Activated CD4-positive, CD25-positive, alpha-beta regulatory T cell treated with anti-CD3 and anti-CD28 coated beads, Interleukin-2, amount 50 U/mL, for 24 hours (primary cell): ENCODE results near the gene CXCR5.

Experiments used
- ATAC-seq, 2 donors: fragments of 150-1000 bp; cut with Tn5 transposase; one replicate each; pipeline ENCODE4 v1.10.0; 2021; ENCODE audit warnings: mild to moderate bottlenecking in 1 of 2, moderate library complexity in 1 of 2

The CXCR5 gene

DNA sequence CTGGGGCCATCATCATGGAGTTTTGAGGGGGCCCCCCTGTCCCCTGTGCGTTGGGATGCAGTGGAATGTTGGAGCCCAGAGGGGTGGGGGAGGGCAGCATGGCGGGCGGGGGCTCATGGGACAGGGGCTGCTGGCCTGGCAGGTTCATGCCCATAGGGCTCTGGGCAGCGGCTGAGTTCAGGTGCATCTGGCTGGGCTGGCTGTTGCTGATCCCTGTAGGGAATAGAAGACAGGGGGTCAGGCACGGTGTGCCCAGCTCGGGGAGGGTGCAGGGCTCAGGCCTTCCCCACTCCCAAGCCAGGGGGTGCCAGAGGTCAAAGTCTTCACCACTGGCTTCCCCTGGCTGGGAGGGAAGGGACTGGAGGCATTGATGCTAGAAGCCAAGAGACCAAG is 15.6 kb downstream of the CXCR5 start:
- no peak for ATAC-seq

DNA sequence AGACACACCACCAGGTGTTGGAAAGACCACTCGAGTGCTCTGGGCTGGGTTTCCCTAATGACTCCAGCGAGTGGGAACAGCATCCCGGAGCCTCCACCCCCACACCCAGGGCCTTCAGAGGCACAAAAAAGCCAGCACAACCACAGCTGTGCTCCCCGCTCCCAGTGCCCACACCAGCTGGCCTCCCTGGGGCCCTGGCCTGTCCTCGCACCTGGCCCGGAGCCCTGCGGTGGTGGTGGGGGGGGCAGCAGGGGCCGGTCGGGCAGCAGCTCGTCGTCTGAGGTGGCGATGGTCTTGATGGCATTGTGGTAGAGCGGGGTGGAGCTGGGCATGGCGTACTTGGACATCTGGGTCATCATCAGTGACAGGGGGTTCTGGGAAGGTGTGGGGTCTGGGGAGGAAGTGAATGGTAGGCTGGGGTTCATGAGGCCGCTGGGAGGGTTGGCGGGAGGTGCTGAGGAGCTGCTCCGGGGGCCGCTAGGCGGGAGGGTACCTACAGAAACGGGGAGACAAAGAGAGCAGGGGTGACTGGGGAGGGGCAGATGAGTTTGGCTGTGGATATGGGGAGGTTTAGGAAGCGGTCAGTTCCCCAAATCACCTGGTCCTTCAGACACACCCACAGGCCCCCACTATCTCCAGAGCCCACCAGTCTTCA is 16.1 kb downstream of the CXCR5 start:
- no peak for ATAC-seq

DNA sequence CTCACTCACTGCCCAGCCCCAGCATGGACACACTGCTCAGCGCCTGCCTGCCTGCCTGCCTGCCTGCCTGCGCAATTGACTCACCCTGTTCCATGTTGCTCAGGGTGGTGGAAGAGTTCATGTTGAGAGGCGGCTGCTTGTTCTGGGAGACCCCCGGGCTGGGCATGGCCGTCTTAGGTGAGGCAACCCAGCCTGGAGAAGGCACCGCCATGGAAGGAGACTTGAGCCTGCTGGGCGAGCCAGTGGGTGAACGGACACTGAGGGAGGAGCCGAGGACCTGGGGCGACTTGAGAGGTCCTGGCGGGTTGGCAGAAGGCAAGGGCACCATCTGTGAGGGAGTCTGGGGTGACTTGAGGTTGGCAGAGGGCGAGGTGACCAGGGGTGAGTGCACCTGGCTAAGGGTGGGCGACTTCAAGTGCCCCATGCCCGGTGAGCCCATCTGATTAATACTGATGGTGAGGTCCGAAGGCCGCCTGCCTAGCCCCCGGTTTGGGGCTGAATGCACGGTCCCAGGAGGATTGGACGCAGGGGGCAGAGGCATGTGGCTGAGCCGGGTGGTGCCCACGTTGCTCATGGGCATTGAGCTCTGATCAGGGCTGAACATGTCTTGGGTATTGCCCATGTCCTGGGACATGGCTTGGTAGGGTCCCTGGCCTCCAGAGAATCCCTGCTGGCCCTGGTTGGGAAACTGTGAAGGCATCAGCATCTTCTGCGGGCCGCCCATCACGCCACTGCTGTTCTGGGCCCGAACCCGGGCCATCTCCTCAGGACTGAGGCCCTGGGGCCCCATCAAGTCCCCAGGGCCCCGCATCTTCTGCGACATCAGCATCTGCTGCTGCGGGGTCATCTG is 17.1 kb downstream of the CXCR5 start:
- ATAC-seq: no peak

DNA sequence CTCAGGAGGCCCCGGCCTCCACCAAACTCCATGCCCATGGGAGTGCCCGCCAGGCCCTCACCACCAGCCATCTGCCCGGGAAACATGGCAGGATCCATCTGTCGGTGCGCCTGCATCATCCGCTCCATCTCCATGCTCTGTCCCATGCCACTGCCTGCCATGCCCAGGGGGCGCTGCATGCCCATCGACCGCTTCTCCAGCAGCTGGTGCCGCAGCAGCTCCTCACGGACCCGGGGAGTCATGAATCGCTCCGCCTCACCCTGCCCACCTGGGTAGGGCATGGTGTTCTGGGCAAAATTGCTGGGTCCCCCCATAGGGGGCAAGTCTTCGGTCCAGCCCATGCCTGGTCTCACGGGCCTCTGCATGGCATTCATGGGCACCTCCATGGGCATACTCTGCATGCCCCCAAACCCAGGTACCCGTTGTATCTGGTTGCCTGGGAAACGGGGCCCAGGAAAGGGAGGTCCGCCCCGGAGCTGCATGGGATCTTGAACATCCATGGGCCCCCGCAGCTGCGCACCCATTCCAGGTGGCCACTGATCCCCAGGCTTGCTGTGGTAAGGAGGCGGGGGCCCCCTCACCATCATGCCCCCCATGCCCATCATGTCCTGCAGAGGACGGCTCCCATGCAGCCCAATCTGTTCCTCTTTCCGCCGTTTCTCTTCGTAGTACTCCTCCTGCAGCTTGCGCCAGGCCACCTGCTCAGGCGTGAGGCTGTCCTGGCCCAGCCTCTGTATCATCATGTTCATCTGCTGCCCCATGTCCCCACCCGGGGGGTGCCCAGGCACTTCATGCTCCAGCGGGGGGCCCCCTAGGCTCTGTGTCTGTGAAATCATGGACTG is 18.0 kb downstream of the CXCR5 start:
- no peak for ATAC-seq

DNA sequence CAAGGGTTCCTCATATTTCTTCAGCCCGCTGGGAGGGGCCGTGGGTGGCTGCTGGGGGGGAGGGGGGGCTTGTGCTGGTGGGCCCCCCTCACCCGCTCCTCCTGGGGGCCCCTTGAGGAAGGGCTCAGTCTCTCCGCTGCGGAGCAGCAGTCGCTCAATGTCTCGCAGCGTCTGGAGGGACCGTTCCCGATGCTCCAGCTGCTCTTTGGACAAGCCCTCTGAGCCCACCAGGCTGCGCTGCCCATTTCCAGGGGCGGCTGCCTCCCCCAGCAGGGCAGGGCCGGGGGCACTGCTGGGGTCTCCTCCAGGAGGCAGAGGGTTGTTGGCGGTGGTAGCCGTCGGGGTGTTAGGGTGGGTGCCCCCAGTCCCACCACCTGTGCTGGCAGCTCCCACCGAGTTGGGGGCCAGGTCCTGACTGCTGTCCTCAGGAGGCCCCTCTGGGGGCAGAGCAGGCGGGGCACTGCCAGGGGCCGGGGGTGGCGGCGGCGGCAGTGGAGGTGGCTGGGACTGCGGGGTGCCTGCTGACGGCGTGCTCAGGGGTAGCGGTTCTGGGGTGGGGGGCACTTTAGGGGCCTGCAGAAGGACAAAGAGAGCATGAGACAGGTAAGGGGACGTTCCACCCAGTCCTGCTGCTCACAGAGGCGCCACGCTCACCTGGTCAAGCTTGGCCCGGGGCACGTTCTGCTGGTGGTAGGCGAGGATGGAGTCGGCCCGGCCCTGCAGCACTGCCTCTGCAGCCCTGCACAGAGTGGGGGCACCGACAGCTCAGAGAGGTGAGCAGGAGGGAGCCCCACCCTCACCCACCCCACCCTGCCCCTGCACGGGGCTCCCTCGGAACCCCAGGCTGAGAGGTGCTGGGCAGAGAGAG is 18.9 kb downstream of the CXCR5 start:
- no peak for ATAC-seq

DNA sequence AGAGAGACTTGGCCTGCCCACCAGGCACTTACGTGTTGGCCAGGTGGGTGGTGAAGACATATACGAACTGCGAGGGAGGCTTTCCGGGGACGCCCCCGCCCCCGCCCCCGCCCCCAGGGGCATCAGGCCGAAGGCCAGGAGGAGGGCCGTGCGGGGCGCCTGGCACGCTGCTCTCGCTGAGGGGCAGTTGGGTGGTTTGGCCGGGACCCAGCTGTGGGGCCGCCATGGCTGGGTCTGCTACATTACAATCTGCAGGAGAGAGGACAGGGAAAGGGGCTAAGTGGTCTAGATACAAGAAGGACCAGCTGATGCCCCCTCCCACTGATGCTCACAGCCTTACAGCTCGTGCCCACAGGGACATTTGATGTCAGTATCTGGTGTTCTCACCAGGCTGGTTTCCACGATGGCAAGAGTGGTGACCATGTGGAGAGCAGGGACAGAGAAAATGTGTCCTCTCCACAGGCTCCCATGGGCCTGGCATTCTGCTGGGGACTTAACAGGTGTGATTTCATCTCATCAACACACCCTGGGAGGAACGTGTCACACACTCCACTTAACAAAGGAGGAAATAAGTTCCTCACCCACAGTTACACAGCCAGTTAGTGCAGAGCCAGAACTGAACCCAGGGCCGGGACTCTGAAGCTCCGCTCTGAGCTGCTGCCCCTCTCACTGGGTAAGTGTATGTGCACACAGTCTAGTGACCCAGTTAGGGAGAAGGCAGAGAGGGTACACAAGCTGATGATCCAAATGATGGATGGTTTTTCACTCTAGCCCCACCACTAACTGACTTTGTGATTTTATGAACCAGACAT is 19.7 kb downstream of the CXCR5 start:
- no peak for ATAC-seq

DNA sequence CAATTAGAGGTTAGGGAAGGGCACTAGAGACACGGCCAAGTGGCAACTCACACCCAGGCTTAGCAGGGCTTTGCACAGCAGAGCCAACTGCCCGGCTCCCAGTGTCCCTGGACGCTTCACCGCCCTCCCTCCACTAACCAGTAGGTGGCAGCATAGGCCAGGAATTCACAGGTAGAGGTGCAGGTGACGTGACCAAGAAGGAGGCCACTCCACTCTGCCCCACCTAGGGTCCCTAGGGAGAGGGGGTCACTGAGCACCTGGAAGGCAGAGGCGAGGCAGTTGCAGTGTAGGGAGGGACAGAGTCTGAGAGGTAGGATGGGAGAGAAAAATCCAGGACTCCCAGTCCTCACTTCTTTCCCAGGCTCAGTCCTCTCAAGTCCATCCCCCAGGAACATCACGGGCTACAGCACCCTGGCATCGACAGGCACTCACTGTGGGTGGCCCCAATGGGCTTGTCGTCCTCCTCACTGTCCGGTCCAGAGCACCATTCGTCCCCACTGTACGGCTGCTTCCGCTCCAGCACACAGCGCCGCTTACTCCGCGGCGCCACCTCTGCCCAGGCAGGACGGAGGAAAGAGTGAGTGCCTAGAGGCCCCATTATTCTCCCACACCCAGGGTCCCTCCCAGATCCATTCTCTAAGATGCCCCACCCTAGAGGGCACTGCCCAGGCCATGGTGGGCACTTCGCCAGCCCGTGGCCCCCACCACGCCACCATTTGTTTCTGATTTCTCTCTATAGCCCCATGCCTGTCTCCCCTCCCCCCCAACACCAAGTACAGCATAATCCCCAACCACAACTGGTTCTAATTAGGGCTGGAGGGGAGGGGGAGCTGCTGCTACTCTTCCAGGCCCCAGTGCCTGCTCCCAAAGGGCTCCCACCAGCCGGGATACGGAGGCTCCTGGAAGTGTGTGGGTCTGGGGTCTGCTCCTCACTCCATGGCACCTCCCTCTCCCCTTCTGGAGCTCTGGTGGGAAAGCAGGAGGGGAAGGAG is 23.7 kb downstream of the CXCR5 start:
- ATAC-seq: peak; percentile 75 to 76

DNA sequence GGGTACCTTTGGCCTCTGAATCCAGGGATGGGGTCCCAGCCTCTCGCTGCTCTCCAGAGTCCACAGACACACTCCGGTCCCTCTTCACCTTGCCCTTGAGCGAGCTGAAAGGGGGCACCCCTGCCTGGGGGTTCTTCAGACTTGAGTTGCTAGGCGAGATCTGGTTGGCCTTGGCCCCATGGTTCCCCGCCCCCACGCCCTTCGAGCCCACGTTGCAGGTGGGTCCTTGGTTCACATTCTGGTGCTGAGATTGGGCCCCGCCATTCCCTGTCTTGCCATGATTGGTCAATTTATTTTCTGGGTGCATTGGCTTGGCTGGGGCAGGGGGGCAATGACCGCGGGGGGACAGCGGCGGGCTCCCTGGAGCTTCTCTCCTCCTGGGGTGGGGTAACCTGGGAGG is 24.6 kb downstream of the CXCR5 start:
- no peak for ATAC-seq

DNA sequence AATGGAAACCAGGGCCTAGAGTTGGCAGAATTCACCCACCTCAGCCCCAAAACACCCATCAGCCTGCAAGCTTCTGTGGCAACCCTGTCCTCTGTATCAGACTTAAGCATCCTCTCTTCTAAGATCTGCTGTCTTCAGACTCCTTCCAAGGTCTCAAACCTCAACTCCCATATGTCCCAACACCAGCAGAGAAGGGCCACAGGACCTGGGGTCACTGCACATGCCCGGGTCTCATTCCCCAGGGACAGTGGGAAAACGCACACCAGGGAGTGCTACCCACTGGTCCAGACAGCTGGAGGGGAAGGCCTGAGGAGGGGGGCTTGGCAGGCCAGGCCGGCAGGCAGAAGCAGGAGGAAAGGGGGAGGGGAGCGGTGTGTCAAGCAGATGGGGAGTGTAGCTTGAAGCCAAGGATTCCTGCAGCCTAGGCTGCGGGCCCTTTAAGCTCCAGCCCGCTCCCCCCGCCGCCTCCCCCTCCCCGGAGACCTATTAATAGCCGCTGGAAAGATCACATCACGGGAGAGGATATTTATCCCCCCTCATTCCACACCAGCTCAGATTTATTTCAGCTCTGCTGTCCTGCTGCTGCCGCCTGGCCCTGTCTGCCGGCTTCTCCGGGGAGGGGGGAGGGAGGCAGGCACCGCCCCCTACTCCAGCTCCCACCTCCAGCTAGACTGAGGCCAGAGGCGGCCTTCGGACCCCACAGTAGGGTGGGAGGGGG is 25.4 kb downstream of the CXCR5 start:
- ATAC-seq: no peak

DNA sequence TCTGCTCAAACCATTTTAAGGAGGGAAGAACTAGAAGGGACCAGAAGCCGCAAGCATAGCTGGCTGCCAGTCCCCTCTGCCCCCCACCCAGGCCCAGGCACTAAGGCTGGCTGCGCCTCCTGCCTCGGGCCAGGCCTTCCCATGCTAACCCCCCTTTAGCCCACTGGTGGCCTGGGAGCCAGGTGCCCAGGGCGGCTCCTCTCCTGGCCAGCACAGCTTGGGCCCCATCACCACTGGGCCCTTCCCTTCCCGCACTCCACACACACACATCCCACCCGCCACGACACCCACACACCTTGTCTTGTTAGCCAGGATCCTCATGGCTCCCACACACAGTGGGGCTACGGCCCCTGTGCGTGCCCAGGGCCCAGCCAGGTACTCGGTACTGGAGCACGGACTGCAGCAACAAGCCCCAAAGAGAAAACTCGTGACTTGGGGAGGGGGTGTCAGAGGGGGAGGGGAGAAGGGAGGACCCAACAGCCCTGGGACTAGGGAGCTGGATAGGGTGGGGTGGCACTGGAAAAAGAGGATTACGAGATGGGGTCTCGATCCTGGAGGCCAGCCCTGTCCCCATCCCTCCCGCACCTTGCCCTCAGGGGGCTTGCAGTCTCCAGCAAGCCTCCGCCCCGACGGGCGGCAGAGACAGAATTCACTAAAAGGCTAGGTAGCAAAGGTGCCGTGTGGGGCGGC is 26.1 kb downstream of the CXCR5 start:
- ATAC-seq: no peak

DNA sequence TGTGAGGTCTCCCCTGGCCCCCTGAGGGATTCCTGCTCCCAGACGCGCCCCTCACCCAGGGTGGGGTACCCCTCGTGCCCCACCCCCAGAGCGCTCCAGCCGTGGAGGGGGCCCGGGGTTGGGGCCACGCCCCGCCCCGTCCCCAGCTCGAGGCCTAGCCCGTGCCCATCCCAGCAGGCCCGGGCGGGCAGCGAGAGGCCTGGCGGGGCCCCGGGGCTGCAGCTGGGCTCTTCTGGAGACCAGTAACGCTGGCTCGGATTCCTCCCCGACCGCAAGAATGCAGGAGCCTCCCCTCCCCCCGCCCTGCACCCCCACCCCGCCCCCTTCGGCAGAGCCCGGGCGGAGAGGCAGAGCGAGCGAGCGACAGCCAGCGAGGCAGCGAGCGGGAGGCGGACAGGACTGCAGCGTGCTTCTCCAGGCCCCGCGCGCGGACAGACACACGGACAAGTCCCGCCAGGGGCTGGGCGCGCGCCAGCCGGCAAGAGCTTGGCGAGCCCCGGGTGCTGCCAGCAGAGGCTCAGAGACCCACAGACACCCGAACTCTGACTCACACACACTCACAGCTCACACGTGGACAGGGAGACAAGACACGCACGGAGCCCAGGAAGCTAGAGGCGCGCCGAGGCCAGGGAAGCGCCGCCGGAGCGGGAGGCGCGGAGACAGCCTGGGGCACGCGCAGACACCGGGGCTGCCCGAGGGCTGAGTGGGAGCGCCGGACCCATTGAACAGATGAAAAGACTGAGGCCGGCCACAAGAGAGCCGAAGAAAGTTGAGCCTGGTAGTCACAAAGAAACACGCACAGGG is 26.8 kb downstream of the CXCR5 start:
- peak; percentile 12 to 33 for ATAC-seq

DNA sequence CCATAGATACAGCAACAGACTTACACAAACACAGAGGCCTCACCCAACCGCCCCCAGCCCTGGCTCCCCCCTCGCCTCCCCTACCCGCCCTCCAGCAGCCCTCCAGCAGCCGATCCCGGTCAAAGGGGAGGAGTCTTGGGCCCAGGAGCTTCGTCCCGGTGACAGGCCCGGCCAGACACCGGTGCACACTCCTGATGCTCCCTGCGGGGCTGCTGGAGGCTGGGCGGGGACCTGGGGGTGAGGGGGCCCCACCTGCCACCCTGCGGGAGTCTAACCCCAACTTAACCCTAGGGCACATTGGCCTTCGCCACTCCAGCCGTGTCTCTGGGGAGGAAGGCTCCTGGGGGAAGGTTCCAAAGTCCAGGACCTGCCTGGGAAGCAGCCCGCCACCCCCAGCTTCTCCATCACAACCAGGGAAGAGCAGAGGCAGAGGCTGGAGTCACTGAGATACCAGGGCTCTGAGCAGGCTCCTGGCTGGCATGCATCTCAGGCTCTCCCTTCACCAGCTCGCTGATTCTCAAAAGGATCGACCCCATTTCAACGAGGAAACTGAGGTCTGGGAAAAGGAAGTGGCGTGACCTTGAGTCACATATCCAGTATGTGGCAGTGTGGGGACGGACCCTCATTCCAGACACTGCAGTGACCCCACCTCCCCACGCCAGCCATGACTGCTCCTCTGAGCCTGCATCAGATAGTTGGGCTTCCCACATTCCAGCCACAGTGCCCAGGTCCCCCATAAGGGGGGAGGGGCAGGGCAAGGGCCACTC is 27.6 kb downstream of the CXCR5 start:
- ATAC-seq: no peak

DNA sequence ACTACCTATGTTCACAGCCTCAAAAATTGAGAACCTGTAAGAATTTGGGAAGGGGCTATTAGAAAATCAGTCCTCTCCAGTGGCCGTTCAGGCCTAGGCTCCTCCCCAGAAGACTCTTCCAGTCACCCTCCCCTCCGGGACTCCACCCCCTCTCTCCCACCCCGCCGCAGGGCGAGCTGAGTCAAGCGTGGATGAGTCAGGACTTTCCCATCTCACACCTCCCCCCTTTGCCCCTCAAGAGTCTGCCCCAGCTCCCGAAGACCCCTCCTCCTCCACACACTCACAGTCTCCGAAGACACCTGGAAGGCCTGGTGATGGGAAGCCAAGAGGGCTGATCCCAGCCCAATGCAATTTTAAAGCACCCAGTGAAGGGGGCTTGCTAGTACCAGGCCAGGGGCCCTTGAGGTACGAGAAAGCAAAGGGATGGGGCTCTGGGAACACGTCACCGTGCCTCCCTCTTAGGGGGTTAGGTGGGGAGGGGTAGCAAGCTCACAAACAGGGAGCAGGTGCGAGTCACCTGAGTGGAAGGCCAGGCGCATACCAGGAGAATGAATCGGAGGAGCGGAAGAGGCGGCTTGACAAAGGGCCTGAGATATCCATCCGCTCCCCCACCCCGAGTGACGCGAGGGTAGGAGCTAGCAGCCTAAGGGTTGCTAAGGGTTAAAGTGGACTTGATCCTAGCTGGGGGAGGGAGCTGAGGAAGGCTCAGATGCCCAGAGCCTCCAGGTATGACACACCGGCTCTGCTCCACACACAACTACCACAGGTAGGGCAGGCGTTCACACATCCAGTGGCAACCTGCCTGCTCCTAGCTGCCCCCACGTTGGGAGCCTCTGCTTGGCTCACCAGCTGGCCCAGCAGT is 28.4 kb downstream of the CXCR5 start:
- peak; percentile 57 to 65 for ATAC-seq

DNA sequence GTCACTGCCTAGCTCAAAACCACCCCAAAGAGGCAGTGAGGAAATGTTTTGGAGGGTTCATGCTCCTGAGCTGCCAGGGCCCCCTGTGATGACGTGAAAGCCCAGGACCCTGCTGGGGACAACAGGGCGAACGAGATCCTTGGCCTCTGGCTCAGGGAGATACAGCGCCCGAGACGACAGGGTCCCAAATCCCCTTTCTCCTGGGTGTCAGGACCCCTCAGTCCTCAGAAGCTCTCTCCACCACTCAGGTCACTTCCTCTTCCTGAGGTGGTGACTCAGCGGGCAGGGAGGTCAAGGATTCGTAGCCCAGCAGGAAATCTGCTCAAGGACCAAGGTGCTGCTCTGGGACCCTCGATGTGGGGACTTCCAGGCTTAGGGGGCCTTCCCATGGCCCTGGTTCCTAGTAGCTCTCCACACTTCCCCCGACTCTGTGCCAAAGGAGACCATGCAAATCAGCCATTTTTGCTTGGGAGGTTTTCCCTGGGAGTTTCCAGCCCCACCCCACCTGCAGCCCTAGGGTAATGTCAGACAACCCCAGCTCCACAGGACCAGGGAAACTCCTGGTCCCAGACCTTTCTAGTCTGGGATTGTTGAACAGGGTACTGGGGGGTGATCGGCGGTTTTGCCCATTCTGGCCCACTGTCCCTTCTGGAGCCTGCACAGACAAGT is 29.2 kb downstream of the CXCR5 start:
- no peak for ATAC-seq

DNA sequence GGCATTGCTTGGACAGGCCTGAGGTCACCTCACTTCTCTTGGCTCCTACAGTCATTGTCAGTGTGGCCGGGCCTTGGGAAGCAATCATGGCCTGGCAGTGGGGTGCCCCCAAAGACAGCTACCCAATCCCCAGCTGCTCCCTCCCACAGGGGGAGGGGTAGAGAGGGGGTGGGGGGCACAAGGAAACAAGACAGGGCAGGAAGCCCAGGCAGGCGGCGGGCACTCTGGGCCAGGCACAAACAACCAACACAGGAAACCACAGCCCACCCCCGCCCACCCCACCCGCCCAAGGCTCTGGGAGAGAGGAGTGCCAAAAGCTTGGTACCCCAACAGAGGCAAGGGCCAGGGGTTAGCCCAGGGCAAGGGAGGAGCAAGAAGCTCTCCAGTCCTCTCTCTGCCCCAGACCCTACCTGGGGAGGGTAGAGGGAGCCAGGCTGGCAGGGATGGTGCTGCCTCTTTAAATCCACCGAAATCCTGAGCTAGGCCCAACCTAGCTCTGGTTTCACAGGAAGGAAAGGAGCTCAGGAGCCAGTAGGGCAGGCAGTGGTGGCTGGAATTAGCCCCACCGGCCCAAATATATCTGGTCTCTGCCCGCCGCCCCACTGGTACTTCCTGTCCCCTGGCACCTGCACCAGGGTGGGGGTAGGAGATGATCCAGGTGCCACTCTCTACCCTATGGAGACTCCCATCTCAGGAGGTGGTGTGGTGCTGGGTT is 29.9 kb downstream of the CXCR5 start:
- ATAC-seq: no peak
